ENCODE results near the gene ADGRG6.

DNA sequence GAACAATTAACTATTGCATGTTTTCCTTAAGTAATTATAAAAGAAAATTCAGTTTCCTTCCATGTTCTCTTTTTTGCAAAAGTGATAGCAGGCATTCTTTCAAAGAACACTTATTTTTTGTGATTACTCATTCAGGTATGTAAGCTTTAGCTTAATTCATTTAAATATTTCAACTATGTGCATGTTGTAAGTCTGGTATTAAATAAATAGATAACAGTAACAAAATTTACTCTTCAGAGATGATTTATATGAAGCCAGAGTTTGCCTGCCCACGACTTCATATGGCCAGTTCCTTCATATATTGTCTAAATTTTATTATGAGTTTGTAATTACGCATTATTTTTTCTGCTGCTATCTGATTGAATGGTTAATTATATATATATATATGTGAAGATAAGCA lies 110.9 kb downstream of the ADGRG6 start:
- TF ChIP-seq CTCF (IDR thresholded peaks at IDR 0.05) (no peak), POLR2A (IDR thresholded peaks at IDR 0.05) (no peak)

All from body of pancreas (tissue), 4 donors.